Parathyroid adenoma (tissue), 2 donors: ENCODE results near the gene FRMD4A.

ENCODE experiments used
- H2AFZ ChIP-seq: fragments of 300-600 bp; sonication (generic); one replicate; pipeline ENCODE4 v1.7.0; 2017; ENCODE audit warnings: antibody characterized with exemption, mild to moderate bottlenecking
- H3K27ac ChIP-seq: fragments of 300-600 bp; sonication (generic); one replicate; pipeline ENCODE4 v1.7.0; 2017
- H3K27me3 ChIP-seq: fragments of 300-600 bp; sonication (generic); one replicate; pipeline ENCODE4 v1.7.0; 2017; ENCODE audit warnings: low read length; ENCODE audit not compliant: control insufficient read depth, insufficient read depth
- H3K36me3 ChIP-seq: fragments of 300-600 bp; sonication (generic); one replicate; pipeline ENCODE4 v1.7.0; 2017; ENCODE audit warnings: low read length; ENCODE audit not compliant: control insufficient read depth, insufficient read depth
- H3K4me1 ChIP-seq: fragments of 300-600 bp; sonication (generic); one replicate; pipeline ENCODE4 v1.7.0; 2017; ENCODE audit warnings: control low read depth
- H3K4me2 ChIP-seq: fragments of 300-600 bp; sonication (generic); one replicate; pipeline ENCODE4 v1.7.0; 2017; ENCODE audit warnings: low read length
- H3K4me3 ChIP-seq: fragments of 300-600 bp; sonication (generic); one replicate; pipeline ENCODE4 v1.7.0; 2017; ENCODE audit warnings: low read depth, low read length
- H3K79me2 ChIP-seq: fragments of 300-600 bp; sonication (generic); one replicate; pipeline ENCODE4 v1.7.0; 2017; ENCODE audit warnings: control low read depth
- H3K9ac ChIP-seq: fragments of 300-600 bp; sonication (generic); one replicate; pipeline ENCODE4 v1.7.0; 2017; ENCODE audit warnings: mild to moderate bottlenecking
- H3K9me3 ChIP-seq: fragments of 300-600 bp; sonication (generic); one replicate; pipeline ENCODE4 v1.7.0; 2017; ENCODE audit warnings: low read length; ENCODE audit not compliant: control insufficient read depth
- TF ChIP-seq, protein P1 (sequence below): fragments of 300-600 bp; sonication (generic); IDR thresholded peaks from one replicate; pipeline ENCODE4 v1.7.0; 2017; ENCODE audit warnings: antibody characterized with exemption, mild to moderate bottlenecking
- donor health status: primary hyperparathyroidism.

FRMD4A gene

DNA sequence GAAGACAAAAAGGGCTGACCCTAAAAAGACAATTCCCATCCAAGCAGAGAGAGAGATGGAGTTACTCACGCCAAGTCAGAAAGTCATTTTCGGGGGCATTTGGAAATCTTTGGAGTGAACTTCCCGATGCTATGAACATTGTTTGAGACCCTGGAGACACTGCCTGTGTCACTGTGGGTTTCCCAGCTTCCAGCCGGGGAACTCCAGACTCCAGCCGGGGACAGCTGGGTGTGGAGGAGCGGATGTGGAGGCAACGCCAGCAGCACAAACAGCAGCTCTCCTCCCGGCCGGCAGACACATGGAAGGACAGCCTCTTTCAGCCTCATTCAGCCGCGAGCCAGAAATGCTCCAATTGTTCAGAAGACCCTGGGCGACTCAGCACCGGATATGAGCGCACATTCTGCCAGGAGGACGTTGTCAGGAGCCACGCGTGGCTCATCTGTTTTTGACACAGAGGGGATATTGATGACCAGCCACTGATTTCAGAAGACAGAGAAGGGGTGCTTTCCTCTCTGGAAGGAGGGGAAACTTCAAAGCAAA, 646.4 kb downstream of the FRMD4A start:
- Histone ChIP-seq H3K27me3 (no peaks in the 10 kb centered on the region), H3K27ac (peak overlapping the region; percentile 67), H3K36me3 (no peaks in the 10 kb centered on the region), H3K9me3 (no peaks in the 10 kb centered on the region), H3K4me3 (no peak overlapping the region), H3K79me2 (no peaks in the 10 kb centered on the region), H3K4me1 (no peaks in the 10 kb centered on the region), H3K9ac (no peak overlapping the region), H3K4me2 (no peak overlapping the region), H2AFZ (no peak overlapping the region)
- TF ChIP-seq, protein P1, sequence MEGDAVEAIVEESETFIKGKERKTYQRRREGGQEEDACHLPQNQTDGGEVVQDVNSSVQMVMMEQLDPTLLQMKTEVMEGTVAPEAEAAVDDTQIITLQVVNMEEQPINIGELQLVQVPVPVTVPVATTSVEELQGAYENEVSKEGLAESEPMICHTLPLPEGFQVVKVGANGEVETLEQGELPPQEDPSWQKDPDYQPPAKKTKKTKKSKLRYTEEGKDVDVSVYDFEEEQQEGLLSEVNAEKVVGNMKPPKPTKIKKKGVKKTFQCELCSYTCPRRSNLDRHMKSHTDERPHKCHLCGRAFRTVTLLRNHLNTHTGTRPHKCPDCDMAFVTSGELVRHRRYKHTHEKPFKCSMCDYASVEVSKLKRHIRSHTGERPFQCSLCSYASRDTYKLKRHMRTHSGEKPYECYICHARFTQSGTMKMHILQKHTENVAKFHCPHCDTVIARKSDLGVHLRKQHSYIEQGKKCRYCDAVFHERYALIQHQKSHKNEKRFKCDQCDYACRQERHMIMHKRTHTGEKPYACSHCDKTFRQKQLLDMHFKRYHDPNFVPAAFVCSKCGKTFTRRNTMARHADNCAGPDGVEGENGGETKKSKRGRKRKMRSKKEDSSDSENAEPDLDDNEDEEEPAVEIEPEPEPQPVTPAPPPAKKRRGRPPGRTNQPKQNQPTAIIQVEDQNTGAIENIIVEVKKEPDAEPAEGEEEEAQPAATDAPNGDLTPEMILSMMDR: no peak

DNA sequence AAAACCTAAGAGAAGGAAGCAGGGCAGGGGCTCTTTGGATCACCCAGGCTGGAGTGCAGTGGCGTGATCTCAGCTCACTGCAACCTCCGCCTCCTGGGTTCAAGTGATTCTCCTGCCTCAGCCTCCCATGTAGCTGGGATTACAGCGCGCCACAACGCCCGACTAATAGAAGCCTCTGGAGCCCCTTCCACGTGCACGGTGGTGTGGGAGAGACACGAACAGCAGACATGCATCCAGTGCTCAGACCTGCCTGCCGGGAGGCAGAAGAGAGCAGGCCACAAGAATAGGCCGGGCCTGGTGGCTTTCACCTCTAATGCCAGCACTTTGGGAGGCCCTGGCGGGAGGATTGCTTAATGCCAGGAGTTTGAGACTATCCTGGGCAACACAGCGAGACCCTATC, 647.7 kb downstream of the FRMD4A start:
- H3K27ac ChIP-seq: no peak overlapping the region
- H3K4me1 ChIP-seq: no peaks in the 10 kb centered on the region
- no peaks in the 10 kb centered on the region for H3K79me2 ChIP-seq
- no peaks in the 10 kb centered on the region for H3K27me3 ChIP-seq
- H2AFZ ChIP-seq: no peak overlapping the region
- H3K4me3 ChIP-seq: no peak overlapping the region
- H3K9ac ChIP-seq: no peak overlapping the region
- H3K9me3 ChIP-seq: no peaks in the 10 kb centered on the region
- H3K36me3 ChIP-seq: no peaks in the 10 kb centered on the region
- TF ChIP-seq, protein P1: no peak
- H3K4me2 ChIP-seq: no peak overlapping the region

DNA sequence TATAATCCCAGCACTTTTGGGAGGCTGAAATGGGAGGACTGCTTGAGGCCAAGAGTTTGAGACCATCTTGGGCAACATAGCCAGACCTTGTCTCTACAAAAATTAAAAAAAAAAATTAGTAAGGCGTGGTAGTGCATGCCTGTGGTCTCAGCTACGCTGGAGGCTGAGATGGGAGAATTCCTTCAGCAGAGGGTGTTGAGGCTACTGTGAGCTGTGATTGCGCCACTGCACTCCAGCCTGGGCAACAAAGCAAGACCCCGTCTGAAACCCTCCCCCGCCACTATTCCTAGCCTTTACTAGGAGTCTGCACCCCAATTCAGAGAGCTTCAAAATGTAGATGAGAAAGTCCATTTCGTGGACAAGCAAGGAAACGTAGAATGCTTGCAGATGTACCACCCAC, 648.8 kb downstream of the FRMD4A start:
- H3K4me2 ChIP-seq: no peak overlapping the region
- H3K9ac ChIP-seq: no peak overlapping the region
- H3K4me1 ChIP-seq: no peaks in the 10 kb centered on the region
- TF ChIP-seq, protein P1: no peak
- no peak overlapping the region for H2AFZ ChIP-seq
- no peak overlapping the region for H3K4me3 ChIP-seq
- H3K9me3 ChIP-seq: no peaks in the 10 kb centered on the region
- H3K36me3 ChIP-seq: no peaks in the 10 kb centered on the region
- H3K27me3 ChIP-seq: no peaks in the 10 kb centered on the region
- H3K79me2 ChIP-seq: no peaks in the 10 kb centered on the region
- no peak overlapping the region for H3K27ac ChIP-seq

DNA sequence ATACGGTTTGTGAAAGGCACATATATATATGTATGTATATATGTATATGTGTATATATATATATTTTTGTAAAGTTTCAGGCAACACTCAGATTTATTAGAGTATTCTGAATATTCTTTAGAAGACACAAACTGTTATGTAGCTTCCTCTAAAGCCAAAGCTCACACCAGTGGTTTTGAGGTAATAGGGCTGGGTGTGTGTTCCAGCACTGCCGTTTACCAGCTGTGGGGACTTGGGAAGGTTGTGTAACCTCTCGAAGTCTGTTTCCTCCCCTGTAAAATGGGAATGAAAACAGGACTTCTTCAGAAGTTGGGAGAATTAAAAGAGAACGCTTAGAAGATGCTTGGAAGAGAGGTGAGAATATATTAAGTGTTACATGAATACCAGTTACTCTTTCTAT, 649.2 kb downstream of the FRMD4A start:
- Histone ChIP-seq H3K4me3 (no peak overlapping the region), H3K36me3 (no peaks in the 10 kb centered on the region), H3K9me3 (no peaks in the 10 kb centered on the region), H3K4me2 (no peak overlapping the region), H3K27ac (no peak overlapping the region), H3K27me3 (no peaks in the 10 kb centered on the region), H3K79me2 (no peaks in the 10 kb centered on the region), H3K4me1 (no peaks in the 10 kb centered on the region), H2AFZ (no peak overlapping the region), H3K9ac (no peak overlapping the region)
- TF ChIP-seq, protein P1: no peak

DNA sequence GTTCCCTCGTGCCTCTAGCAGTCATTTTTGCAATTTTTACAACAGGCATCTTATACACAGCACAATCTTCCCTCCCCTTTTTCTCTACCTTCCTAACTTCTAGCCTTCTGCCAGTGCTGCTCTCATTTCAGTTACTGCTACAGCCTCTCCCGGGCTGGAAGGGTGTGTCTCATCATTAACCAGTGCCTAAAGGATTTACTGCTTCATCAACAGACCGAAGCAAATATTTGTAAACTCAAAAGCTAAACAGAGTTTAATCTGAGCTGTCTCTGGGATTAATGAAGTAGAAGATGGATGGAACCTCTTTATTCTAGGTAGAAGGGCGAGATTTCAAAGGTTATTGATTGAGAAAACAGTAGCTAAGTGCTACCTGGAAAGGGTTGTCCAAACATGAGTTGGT, 649.6 kb downstream of the FRMD4A start:
- TF ChIP-seq, protein P1: no peak
- Histone ChIP-seq H3K79me2 (no peaks in the 10 kb centered on the region), H3K4me3 (no peak overlapping the region), H3K4me1 (no peaks in the 10 kb centered on the region), H3K9ac (no peak overlapping the region), H3K36me3 (no peaks in the 10 kb centered on the region), H2AFZ (no peak overlapping the region), H3K27ac (no peak overlapping the region), H3K27me3 (no peaks in the 10 kb centered on the region), H3K4me2 (no peak overlapping the region), H3K9me3 (no peaks in the 10 kb centered on the region)
